ENCODE measurements around the gene PCED1B.

Gene PCED1B

GRCh38 chr12:47223848-47224213 is 144.4 kb downstream of the PCED1B start:
- POLR2A ChIA-PET = no interaction called here

GRCh38 chr12:47224563-47225133 is 145.2 kb downstream of the PCED1B start:
- Histone ChIP-seq H3K4me3 (ENCODE audit: low read depth, low read length) (no peak overlapping the region), H3K4me1 (ENCODE audit: control insufficient read depth, insufficient read depth, low read length) (no peaks in the 10 kb centered on the region), H3K36me3 (ENCODE audit: control insufficient read depth in 2 of 2, insufficient read depth in 1 of 2, low read length in 2 of 2) (no peaks in the 10 kb centered on the region), H3K9me3 (ENCODE audit: control insufficient read depth, insufficient read depth, low read depth, low read length) (no peaks in the 10 kb centered on the region), H3K27ac (ENCODE audit: extremely low read depth, low read depth, low read length) (no peak overlapping the region)
- no peak for TF ChIP-seq ZNF548 (tag by site-specific recombination; IDR thresholded peaks at IDR 0.05)
- TF ChIP-seq OVOL3 (tag by site-specific recombination; IDR thresholded peaks at IDR 0.05) = no peak
- no peak for TF ChIP-seq ZNF155 (tag by site-specific recombination; IDR thresholded peaks at IDR 0.05)
- no peak for TF ChIP-seq ZNF521 (tag by site-specific recombination; IDR thresholded peaks at IDR 0.05)
- no peak for TF ChIP-seq ZNF121 (tag by site-specific recombination; IDR thresholded peaks at IDR 0.05)
- no peak for TF ChIP-seq PATZ1 (tag by site-specific recombination; IDR thresholded peaks at IDR 0.05)
- TF ChIP-seq ZNF658 (tag by site-specific recombination; IDR thresholded peaks at IDR 0.05) = no peak
- no peak for TF ChIP-seq ZNF37A (tag by site-specific recombination; IDR thresholded peaks at IDR 0.05)
- TF ChIP-seq ZNF391 (tag by site-specific recombination; IDR thresholded peaks at IDR 0.05; ENCODE audit: borderline replicate concordance, low read depth) = no peak
- no peak for TF ChIP-seq ZNF174 (tag by site-specific recombination; IDR thresholded peaks at IDR 0.05)
- TF ChIP-seq ZNF555 (tag by site-specific recombination; conservative IDR thresholded peaks at IDR 0.05) = no peak
- no peak for TF ChIP-seq ZNF621 (tag by site-specific recombination; IDR thresholded peaks at IDR 0.05)
- no peak for TF ChIP-seq ZNF776 (tag by site-specific recombination; IDR thresholded peaks at IDR 0.05; ENCODE audit: borderline replicate concordance)
- no peak for TF ChIP-seq ZNF629 (tag by site-specific recombination; IDR thresholded peaks at IDR 0.05)
- no peak for TF ChIP-seq ZNF211 (tag by site-specific recombination; IDR thresholded peaks at IDR 0.05; ENCODE audit: low read depth)
- TF ChIP-seq KLF17 (tag by site-specific recombination; IDR thresholded peaks at IDR 0.05) = no peak
- no peak for TF ChIP-seq ZNF514 (tag by site-specific recombination; IDR thresholded peaks at IDR 0.05)
- ChIA-PET CTCF (no interaction called here), POLR2A (no interaction called here)

More at GRCh38 chr12:47223848-47224213, 144.4 kb downstream of the PCED1B start:
- no peaks in the 10 kb centered on the region for H3K9me3 ChIP-seq (ENCODE audit: control insufficient read depth, insufficient read depth, low read depth, low read length)
- no peaks in the 10 kb centered on the region for H3K36me3 ChIP-seq (ENCODE audit: control insufficient read depth in 2 of 2, insufficient read depth in 1 of 2, low read length in 2 of 2)
- TF ChIP-seq ZNF324 (tag by site-specific recombination; IDR thresholded peaks at IDR 0.05) (no peak), REPIN1 (tag by site-specific recombination; IDR thresholded peaks at IDR 0.05; ENCODE audit: low read depth) (no peak)
- no peak overlapping the region for H3K4me3 ChIP-seq (ENCODE audit: low read depth, low read length)
- H3K4me1 ChIP-seq (ENCODE audit: control insufficient read depth, insufficient read depth, low read length) = no peaks in the 10 kb centered on the region
- no peak overlapping the region for H3K27ac ChIP-seq (ENCODE audit: extremely low read depth, low read depth, low read length)
- CTCF ChIA-PET = no interaction called here

GRCh38 chr12:47225356-47225755 is 145.9 kb downstream of the PCED1B start:
- TF ChIP-seq ZSCAN23 (tag by site-specific recombination; IDR thresholded peaks at IDR 0.05) (no peak), SETDB1 (IDR thresholded peaks at IDR 0.05; ENCODE audit: insufficient read length, low read length) (no peak), ZNF585B (tag by site-specific recombination; IDR thresholded peaks at IDR 0.05) (no peak), ZNF391 (tag by site-specific recombination; IDR thresholded peaks at IDR 0.05; ENCODE audit: borderline replicate concordance, low read depth) (no peak), ZNF48 (tag by site-specific recombination; IDR thresholded peaks at IDR 0.05) (no peak)
- ChIA-PET POLR2A (no interaction called here), CTCF (no interaction called here)
- H3K4me1 ChIP-seq (ENCODE audit: control insufficient read depth, insufficient read depth, low read length) = no peaks in the 10 kb centered on the region
- H3K36me3 ChIP-seq (ENCODE audit: control insufficient read depth in 2 of 2, insufficient read depth in 1 of 2, low read length in 2 of 2) = no peaks in the 10 kb centered on the region
- H3K4me3 ChIP-seq (ENCODE audit: low read depth, low read length) = no peak overlapping the region
- H3K9me3 ChIP-seq (ENCODE audit: control insufficient read depth, insufficient read depth, low read depth, low read length) = no peaks in the 10 kb centered on the region
- H3K27ac ChIP-seq (ENCODE audit: extremely low read depth, low read depth, low read length) = no peak overlapping the region

All from HEK293 (cell line).